WTC11 (cell line): ENCODE measurements around the gene SOCS1. TPM values are rescaled to one million over a fixed set of nuclear protein-coding genes. Genes with fewer than 3 reads are reported as not detected.

Source experiments
- ATAC-seq: fragments of 200-7000 bp; cut with Tn5 transposase; 2 replicates; pipeline ENCODE4 v1.10.0; 2021; ENCODE audit warnings: mild to moderate bottlenecking, moderate library complexity
- CTCF ChIA-PET: fragments of 300-600 bp; sonication (Branson Sonifier 250); formaldehyde crosslinking; loops from one replicate; lab custom pipeline; 2021; ENCODE audit warnings: antibody characterized with exemption; lab: Charles Lee
- POLR2A ChIA-PET: fragments of 350-600 bp; sonication (Branson Sonifier 250); formaldehyde crosslinking; loops from one replicate; lab custom pipeline; 2021; ENCODE audit warnings: antibody characterized with exemption; lab: Charles Lee
- DNase-seq: peaks from one replicate; pipeline ENCODE4 v3.0.0; 2021; ENCODE audit warnings: low spot score
- H3K27ac Mint-ChIP-seq: 2 replicates; pipeline ENCODE4 v1.8.0; 2021; ENCODE audit warnings: mixed read lengths
- H3K27me3 Mint-ChIP-seq: 2 replicates; pipeline ENCODE4 v1.8.0; 2021; ENCODE audit warnings: low read depth, mild to moderate bottlenecking, moderate library complexity, mixed read lengths
- H3K36me3 Mint-ChIP-seq: 2 replicates; pipeline ENCODE4 v1.8.0; 2021; ENCODE audit warnings: mixed read lengths
- H3K4me1 Mint-ChIP-seq: 2 replicates; pipeline ENCODE4 v1.8.0; 2022; ENCODE audit warnings: mixed read lengths
- H3K4me3 Mint-ChIP-seq: 2 replicates; pipeline ENCODE4 v1.8.0; 2021; ENCODE audit warnings: mild to moderate bottlenecking, moderate library complexity, mixed read lengths
- H3K9me3 Mint-ChIP-seq: 2 replicates; pipeline ENCODE4 v1.8.0; 2021; ENCODE audit warnings: mixed read lengths
- CBFB ChIP-seq: sonication (generic); formaldehyde crosslinking; IDR thresholded peaks from 2 replicates; pipeline ENCODE4 v1.8.1; 2022; ENCODE audit warnings: mild to moderate bottlenecking, low read depth, missing genetic modification reagents
- ELF4 ChIP-seq: sonication (generic); formaldehyde crosslinking; IDR thresholded peaks from 2 replicates; pipeline ENCODE4 v1.8.1; 2022; ENCODE audit warnings: low read depth, mild to moderate bottlenecking, moderate library complexity, missing genetic modification reagents
- FOXK1 ChIP-seq: sonication (generic); formaldehyde crosslinking; IDR thresholded peaks from 2 replicates; pipeline ENCODE4 v1.8.0; 2022; ENCODE audit warnings: mild to moderate bottlenecking, moderate library complexity, missing genetic modification reagents
- HMGA2 ChIP-seq: fragments of 250-450 bp; sonication (Bioruptor Pico); IDR thresholded peaks from 2 replicates; pipeline ENCODE4 v1.4.0; 2021; ENCODE audit warnings: mild to moderate bottlenecking, moderate library complexity
- JAZF1 ChIP-seq: fragments of 250-450 bp; sonication (Bioruptor Pico); IDR thresholded peaks from 2 replicates; pipeline ENCODE4 v1.9.0; 2021; ENCODE audit warnings: moderate library complexity, mild to moderate bottlenecking, inconsistent platforms
- JUN ChIP-seq: sonication (generic); formaldehyde crosslinking; IDR thresholded peaks from 2 replicates; pipeline ENCODE4 v1.8.0; 2023; ENCODE audit warnings: mild to moderate bottlenecking, missing genetic modification reagents
- KAT7 ChIP-seq: sonication (generic); formaldehyde crosslinking; IDR thresholded peaks from 2 replicates; pipeline ENCODE4 v1.8.1; 2023; ENCODE audit warnings: missing genetic modification reagents, mild to moderate bottlenecking, borderline replicate concordance
- MYBL2 ChIP-seq: sonication (generic); formaldehyde crosslinking; IDR thresholded peaks from 2 replicates; pipeline ENCODE4 v1.8.1; 2023; ENCODE audit warnings: mild to moderate bottlenecking, moderate library complexity, missing genetic modification reagents
- RORB ChIP-seq: fragments of 250-450 bp; sonication (Bioruptor Pico); IDR thresholded peaks from 2 replicates; pipeline ENCODE4 v1.9.0; 2021; ENCODE audit warnings: mild to moderate bottlenecking
- TEAD4 ChIP-seq: sonication (generic); formaldehyde crosslinking; IDR thresholded peaks from 2 replicates; pipeline ENCODE4 v1.8.0; 2022; ENCODE audit warnings: mild to moderate bottlenecking, missing genetic modification reagents
- ZNF138 ChIP-seq: sonication (generic); formaldehyde crosslinking; conservative IDR thresholded peaks from 2 replicates; pipeline ENCODE4 v1.8.1; 2022; ENCODE audit warnings: mild to moderate bottlenecking, moderate library complexity, missing genetic modification reagents
- ZNF219 ChIP-seq: sonication (generic); formaldehyde crosslinking; IDR thresholded peaks from 2 replicates; pipeline ENCODE4 v1.8.0; 2023; ENCODE audit warnings: missing genetic modification reagents, mild to moderate bottlenecking, borderline replicate concordance
- ZNF671 ChIP-seq: fragments of 250-450 bp; sonication (Bioruptor Pico); IDR thresholded peaks from 2 replicates; pipeline ENCODE4 v1.8.0; 2021; ENCODE audit warnings: mild to moderate bottlenecking
- total RNA-seq: library from RNA; stranded (reverse); gene quantifications from 3 replicates; pipeline ENCODE4 v1.2.3, GENCODE V29; 2021
- TF ChIP-seq, protein P1 (sequence below): sonication (generic); formaldehyde crosslinking; IDR thresholded peaks from 2 replicates; pipeline ENCODE4 v1.8.0; 2022; ENCODE audit warnings: mild to moderate bottlenecking, missing genetic modification reagents
- TF ChIP-seq, protein P2 (sequence below): sonication (generic); formaldehyde crosslinking; IDR thresholded peaks from 2 replicates; pipeline ENCODE4 v1.8.1; 2023; ENCODE audit warnings: mild to moderate bottlenecking, missing genetic modification reagents
- TF ChIP-seq, protein P3 (sequence below): sonication (generic); formaldehyde crosslinking; IDR thresholded peaks from 2 replicates; pipeline ENCODE4 v1.8.0; 2022; ENCODE audit warnings: missing genetic modification reagents
- TF ChIP-seq, protein P4 (sequence below): sonication (generic); formaldehyde crosslinking; IDR thresholded peaks from 2 replicates; pipeline ENCODE4 v1.8.1; 2023; ENCODE audit warnings: mild to moderate bottlenecking, missing genetic modification reagents, borderline replicate concordance
- TF ChIP-seq, protein P5 (sequence below): sonication (generic); formaldehyde crosslinking; IDR thresholded peaks from 2 replicates; pipeline ENCODE4 v1.8.1; 2022; ENCODE audit warnings: mild to moderate bottlenecking, moderate library complexity, missing genetic modification reagents
- TF ChIP-seq, protein P6 (sequence below): fragments of 250-450 bp; sonication (Bioruptor Pico); IDR thresholded peaks from 2 replicates; pipeline ENCODE4 v1.9.0; 2021; ENCODE audit warnings: mild to moderate bottlenecking
- TF ChIP-seq, protein P7 (sequence below): sonication (generic); formaldehyde crosslinking; IDR thresholded peaks from 2 replicates; pipeline ENCODE4 v1.8.0; 2023; ENCODE audit warnings: mild to moderate bottlenecking, missing genetic modification reagents

SOCS1 gene
- total RNA-seq, 1 experiment from 2014 or later, result 62.3 TPM

DNA sequence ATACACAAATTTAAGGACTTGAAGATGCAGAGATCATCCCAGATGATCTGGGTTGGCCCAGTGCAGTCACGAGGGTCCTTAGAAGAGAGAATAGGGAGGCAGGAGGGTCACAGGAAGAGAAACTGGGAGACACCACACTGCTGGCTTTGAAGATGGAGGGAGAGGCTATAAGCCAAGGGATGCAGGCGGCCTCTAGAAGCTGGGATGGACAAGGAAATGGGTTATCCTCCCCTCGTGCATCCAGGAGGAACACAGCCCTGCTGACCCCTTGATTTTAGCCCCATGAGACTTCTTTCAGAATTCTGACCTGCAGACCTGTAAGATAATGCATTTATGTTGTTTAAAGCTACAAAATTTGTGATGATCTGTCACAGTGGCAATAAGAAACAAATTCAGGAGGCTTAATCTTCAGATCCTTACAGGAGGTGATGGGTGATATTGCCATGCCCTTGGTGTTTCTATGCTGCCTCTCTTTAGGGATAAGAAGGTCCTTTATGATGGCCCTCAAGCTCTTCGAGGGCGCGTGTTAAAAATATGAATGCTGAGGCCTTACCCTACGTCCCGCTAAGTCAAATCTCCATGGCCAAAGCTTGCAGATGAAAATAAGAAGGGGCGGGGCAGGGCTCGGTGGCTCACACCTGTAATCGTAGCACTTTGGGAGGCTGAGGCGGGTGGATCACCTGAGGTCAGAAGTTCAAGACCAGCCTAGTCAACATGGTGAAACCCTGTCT is 21.8 kb upstream of the SOCS1 start:
- Mint-ChIP-seq H3K27ac (no peak overlapping the region), H3K4me3 (no peak overlapping the region), H3K9me3 (peaks cover 8% of the 10 kb centered on the region), H3K27me3 (no peaks in the 10 kb centered on the region; the same call in 1 of the 2 replicates), H3K36me3 (no peaks in the 10 kb centered on the region), H3K4me1 (peaks cover 14% of the 10 kb centered on the region)
- CTCF ChIA-PET, result interaction anchor here (3.5 kb wide), 1 partner anchor 21 kb away, joined by 14 read pairs; the partner anchor contains the start of gene SOCS1
- TF ChIP-seq HMGA2 (CRISPR knock-in tag), result no peak
- TF ChIP-seq, protein P1, sequence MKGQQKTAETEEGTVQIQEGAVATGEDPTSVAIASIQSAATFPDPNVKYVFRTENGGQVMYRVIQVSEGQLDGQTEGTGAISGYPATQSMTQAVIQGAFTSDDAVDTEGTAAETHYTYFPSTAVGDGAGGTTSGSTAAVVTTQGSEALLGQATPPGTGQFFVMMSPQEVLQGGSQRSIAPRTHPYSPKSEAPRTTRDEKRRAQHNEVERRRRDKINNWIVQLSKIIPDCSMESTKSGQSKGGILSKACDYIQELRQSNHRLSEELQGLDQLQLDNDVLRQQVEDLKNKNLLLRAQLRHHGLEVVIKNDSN, result no peak
- TF ChIP-seq, protein P2, sequence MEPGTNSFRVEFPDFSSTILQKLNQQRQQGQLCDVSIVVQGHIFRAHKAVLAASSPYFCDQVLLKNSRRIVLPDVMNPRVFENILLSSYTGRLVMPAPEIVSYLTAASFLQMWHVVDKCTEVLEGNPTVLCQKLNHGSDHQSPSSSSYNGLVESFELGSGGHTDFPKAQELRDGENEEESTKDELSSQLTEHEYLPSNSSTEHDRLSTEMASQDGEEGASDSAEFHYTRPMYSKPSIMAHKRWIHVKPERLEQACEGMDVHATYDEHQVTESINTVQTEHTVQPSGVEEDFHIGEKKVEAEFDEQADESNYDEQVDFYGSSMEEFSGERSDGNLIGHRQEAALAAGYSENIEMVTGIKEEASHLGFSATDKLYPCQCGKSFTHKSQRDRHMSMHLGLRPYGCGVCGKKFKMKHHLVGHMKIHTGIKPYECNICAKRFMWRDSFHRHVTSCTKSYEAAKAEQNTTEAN, result no peak
- TF ChIP-seq, protein P3, sequence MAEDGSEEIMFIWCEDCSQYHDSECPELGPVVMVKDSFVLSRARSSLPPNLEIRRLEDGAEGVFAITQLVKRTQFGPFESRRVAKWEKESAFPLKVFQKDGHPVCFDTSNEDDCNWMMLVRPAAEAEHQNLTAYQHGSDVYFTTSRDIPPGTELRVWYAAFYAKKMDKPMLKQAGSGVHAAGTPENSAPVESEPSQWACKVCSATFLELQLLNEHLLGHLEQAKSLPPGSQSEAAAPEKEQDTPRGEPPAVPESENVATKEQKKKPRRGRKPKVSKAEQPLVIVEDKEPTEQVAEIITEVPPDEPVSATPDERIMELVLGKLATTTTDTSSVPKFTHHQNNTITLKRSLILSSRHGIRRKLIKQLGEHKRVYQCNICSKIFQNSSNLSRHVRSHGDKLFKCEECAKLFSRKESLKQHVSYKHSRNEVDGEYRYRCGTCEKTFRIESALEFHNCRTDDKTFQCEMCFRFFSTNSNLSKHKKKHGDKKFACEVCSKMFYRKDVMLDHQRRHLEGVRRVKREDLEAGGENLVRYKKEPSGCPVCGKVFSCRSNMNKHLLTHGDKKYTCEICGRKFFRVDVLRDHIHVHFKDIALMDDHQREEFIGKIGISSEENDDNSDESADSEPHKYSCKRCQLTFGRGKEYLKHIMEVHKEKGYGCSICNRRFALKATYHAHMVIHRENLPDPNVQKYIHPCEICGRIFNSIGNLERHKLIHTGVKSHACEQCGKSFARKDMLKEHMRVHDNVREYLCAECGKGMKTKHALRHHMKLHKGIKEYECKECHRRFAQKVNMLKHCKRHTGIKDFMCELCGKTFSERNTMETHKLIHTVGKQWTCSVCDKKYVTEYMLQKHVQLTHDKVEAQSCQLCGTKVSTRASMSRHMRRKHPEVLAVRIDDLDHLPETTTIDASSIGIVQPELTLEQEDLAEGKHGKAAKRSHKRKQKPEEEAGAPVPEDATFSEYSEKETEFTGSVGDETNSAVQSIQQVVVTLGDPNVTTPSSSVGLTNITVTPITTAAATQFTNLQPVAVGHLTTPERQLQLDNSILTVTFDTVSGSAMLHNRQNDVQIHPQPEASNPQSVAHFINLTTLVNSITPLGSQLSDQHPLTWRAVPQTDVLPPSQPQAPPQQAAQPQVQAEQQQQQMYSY (CRISPR knock-in tag), result no peak
- no peak for TF ChIP-seq JUN
- TF ChIP-seq, protein P4, sequence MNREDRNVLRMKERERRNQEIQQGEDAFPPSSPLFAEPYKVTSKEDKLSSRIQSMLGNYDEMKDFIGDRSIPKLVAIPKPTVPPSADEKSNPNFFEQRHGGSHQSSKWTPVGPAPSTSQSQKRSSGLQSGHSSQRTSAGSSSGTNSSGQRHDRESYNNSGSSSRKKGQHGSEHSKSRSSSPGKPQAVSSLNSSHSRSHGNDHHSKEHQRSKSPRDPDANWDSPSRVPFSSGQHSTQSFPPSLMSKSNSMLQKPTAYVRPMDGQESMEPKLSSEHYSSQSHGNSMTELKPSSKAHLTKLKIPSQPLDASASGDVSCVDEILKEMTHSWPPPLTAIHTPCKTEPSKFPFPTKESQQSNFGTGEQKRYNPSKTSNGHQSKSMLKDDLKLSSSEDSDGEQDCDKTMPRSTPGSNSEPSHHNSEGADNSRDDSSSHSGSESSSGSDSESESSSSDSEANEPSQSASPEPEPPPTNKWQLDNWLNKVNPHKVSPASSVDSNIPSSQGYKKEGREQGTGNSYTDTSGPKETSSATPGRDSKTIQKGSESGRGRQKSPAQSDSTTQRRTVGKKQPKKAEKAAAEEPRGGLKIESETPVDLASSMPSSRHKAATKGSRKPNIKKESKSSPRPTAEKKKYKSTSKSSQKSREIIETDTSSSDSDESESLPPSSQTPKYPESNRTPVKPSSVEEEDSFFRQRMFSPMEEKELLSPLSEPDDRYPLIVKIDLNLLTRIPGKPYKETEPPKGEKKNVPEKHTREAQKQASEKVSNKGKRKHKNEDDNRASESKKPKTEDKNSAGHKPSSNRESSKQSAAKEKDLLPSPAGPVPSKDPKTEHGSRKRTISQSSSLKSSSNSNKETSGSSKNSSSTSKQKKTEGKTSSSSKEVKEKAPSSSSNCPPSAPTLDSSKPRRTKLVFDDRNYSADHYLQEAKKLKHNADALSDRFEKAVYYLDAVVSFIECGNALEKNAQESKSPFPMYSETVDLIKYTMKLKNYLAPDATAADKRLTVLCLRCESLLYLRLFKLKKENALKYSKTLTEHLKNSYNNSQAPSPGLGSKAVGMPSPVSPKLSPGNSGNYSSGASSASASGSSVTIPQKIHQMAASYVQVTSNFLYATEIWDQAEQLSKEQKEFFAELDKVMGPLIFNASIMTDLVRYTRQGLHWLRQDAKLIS (CRISPR knock-in tag), result no peak
- TF ChIP-seq CBFB (CRISPR knock-in tag), result no peak
- no peak for TF ChIP-seq FOXK1 (CRISPR knock-in tag)
- no peak for TF ChIP-seq ZNF138 (CRISPR knock-in tag)
- TF ChIP-seq ZNF671, result no peak
- no peak for TF ChIP-seq KAT7
- no peak for TF ChIP-seq ELF4 (CRISPR knock-in tag)
- no peak for TF ChIP-seq RORB (CRISPR knock-in tag)
- no peak for TF ChIP-seq TEAD4 (CRISPR knock-in tag)
- TF ChIP-seq, protein P5, sequence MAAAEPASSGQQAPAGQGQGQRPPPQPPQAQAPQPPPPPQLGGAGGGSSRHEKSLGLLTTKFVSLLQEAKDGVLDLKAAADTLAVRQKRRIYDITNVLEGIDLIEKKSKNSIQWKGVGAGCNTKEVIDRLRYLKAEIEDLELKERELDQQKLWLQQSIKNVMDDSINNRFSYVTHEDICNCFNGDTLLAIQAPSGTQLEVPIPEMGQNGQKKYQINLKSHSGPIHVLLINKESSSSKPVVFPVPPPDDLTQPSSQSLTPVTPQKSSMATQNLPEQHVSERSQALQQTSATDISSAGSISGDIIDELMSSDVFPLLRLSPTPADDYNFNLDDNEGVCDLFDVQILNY (CRISPR knock-in tag), result no peak
- TF ChIP-seq JAZF1 (CRISPR knock-in tag), result no peak
- no peak for TF ChIP-seq MYBL2 (CRISPR knock-in tag)
- TF ChIP-seq, protein P6, sequence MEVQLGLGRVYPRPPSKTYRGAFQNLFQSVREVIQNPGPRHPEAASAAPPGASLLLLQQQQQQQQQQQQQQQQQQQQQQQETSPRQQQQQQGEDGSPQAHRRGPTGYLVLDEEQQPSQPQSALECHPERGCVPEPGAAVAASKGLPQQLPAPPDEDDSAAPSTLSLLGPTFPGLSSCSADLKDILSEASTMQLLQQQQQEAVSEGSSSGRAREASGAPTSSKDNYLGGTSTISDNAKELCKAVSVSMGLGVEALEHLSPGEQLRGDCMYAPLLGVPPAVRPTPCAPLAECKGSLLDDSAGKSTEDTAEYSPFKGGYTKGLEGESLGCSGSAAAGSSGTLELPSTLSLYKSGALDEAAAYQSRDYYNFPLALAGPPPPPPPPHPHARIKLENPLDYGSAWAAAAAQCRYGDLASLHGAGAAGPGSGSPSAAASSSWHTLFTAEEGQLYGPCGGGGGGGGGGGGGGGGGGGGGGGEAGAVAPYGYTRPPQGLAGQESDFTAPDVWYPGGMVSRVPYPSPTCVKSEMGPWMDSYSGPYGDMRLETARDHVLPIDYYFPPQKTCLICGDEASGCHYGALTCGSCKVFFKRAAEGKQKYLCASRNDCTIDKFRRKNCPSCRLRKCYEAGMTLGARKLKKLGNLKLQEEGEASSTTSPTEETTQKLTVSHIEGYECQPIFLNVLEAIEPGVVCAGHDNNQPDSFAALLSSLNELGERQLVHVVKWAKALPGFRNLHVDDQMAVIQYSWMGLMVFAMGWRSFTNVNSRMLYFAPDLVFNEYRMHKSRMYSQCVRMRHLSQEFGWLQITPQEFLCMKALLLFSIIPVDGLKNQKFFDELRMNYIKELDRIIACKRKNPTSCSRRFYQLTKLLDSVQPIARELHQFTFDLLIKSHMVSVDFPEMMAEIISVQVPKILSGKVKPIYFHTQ, result no peak
- TF ChIP-seq ZNF219, result no peak
- TF ChIP-seq, protein P7, sequence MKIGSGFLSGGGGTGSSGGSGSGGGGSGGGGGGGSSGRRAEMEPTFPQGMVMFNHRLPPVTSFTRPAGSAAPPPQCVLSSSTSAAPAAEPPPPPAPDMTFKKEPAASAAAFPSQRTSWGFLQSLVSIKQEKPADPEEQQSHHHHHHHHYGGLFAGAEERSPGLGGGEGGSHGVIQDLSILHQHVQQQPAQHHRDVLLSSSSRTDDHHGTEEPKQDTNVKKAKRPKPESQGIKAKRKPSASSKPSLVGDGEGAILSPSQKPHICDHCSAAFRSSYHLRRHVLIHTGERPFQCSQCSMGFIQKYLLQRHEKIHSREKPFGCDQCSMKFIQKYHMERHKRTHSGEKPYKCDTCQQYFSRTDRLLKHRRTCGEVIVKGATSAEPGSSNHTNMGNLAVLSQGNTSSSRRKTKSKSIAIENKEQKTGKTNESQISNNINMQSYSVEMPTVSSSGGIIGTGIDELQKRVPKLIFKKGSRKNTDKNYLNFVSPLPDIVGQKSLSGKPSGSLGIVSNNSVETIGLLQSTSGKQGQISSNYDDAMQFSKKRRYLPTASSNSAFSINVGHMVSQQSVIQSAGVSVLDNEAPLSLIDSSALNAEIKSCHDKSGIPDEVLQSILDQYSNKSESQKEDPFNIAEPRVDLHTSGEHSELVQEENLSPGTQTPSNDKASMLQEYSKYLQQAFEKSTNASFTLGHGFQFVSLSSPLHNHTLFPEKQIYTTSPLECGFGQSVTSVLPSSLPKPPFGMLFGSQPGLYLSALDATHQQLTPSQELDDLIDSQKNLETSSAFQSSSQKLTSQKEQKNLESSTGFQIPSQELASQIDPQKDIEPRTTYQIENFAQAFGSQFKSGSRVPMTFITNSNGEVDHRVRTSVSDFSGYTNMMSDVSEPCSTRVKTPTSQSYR (CRISPR knock-in tag), result no peak
- no peak for DNase-seq
- POLR2A ChIA-PET, result no interaction called here
- ATAC-seq, result no peak
